ENCODE results near the gene CBR4. TPM values are rescaled to one million over a fixed set of nuclear protein-coding genes. Genes with fewer than 3 reads are reported as not detected.

Gene CBR4
- total RNA-seq, 4 donors from 2014 or later: 9.3 to 15.8 (median 12.4) TPM

DNA sequence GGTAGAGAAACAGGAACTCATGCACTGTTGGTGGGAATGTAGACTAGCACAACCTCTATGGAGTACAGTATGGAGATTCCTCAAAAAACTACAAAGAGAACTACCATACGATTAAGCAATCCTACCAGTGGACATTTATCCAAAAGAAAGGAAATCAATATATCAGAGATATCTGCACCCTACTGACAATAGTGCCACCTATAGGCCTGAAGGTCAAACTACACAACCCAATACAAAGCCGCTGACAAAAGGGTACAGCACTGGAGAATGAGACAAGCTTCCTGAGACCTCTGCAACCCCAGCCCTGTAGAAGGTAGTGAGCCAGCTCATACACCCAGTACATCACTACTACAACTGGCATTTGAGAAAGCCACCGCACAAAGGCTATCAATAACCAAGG, 67.1 kb downstream of the CBR4 start:
- Histone ChIP-seq H3K4me1 (no peaks in the 10 kb centered on the region), H3K27ac (replicated peaks in 1 of 4) (no peak overlapping the region), H3K36me3 (no peaks in the 10 kb centered on the region), H3K9me3 (peaks cover 0 to 15% (median 9%) of the 10 kb centered on the region in 4 donors), H3K4me3 (no peak overlapping the region), H3K27me3 (no peaks in the 10 kb centered on the region)
- intact Hi-C loops (cut with DNase I): loop anchor here (10.0 kb wide), 1 partner anchor 428 kb away; no protein-coding TSS in a partner anchor
- WGBS: 79% methylated on average over 3 of the region's 3 CpGs
- DNase-seq (ENCODE audit: extremely low spot score): no peak
- no peak for TF ChIP-seq EP300 (IDR thresholded peaks at IDR 0.05)
- TF ChIP-seq, protein P1, sequence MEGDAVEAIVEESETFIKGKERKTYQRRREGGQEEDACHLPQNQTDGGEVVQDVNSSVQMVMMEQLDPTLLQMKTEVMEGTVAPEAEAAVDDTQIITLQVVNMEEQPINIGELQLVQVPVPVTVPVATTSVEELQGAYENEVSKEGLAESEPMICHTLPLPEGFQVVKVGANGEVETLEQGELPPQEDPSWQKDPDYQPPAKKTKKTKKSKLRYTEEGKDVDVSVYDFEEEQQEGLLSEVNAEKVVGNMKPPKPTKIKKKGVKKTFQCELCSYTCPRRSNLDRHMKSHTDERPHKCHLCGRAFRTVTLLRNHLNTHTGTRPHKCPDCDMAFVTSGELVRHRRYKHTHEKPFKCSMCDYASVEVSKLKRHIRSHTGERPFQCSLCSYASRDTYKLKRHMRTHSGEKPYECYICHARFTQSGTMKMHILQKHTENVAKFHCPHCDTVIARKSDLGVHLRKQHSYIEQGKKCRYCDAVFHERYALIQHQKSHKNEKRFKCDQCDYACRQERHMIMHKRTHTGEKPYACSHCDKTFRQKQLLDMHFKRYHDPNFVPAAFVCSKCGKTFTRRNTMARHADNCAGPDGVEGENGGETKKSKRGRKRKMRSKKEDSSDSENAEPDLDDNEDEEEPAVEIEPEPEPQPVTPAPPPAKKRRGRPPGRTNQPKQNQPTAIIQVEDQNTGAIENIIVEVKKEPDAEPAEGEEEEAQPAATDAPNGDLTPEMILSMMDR (IDR thresholded peaks at IDR 0.05): peak; percentile 41 to 74 (median 53)
- no peak for TF ChIP-seq POLR2AphosphoS5 (IDR thresholded peaks at IDR 0.05)

Small RNA genes lying within 50 kb of the gene (small RNA-seq; reads per million reads assigned to genes)
- gene RNY4P17: 0.58 to 21.0 (median 1.5) reads per million in 3 donors
